WI38 (cell line): ENCODE data around the gene TNFAIP2.

Experiments
- H3K4me3 ChIP-seq: 2 replicates; pipeline ENCODE4 v1.5.1; 2011; ENCODE audit warnings: low read depth, mild to moderate bottlenecking, control low read depth, low read length
- CTCF ChIP-seq: IDR thresholded peaks from 2 replicates; pipeline ENCODE4 v1.5.1; 2012; ENCODE audit warnings: low read depth, mild to moderate bottlenecking, control low read depth, low read length

TNFAIP2 gene

GRCh38 chr14:103105580-103106150 is 17.6 kb upstream of the TNFAIP2 start:
- no peak for TF ChIP-seq CTCF
- H3K4me3 ChIP-seq: no peak overlapping the region

- TF ChIP-seq CTCF: no peak
- H3K4me3 ChIP-seq: no peak overlapping the region
These were observed 15.8 kb upstream of the TNFAIP2 start for GRCh38 chr14:103107455-103107854.

GRCh38 chr14:103107941-103108748 is 15.1 kb upstream of the TNFAIP2 start:
- no peak overlapping the region for H3K4me3 ChIP-seq
- TF ChIP-seq CTCF: no peak

- no peak for TF ChIP-seq CTCF
- H3K4me3 ChIP-seq: no peak overlapping the region
These were observed 14.5 kb upstream of the TNFAIP2 start for GRCh38 chr14:103108749-103109207.

GRCh38 chr14:103109535-103110441 is 13.5 kb upstream of the TNFAIP2 start:
- peak overlapping the region; percentile 27; the same call in 1 of the 2 replicates for H3K4me3 ChIP-seq
- TF ChIP-seq CTCF: no peak

GRCh38 chr14:103110681-103111231 is 12.5 kb upstream of the TNFAIP2 start:
- TF ChIP-seq CTCF: no peak
- H3K4me3 ChIP-seq: no peak overlapping the region
